Measurements from ENCODE around the gene PDRG1.

- TF ChIP-seq CTCF (IDR thresholded peaks at IDR 0.05) (no peak), POLR2A (IDR thresholded peaks at IDR 0.05) (no peak)
Observed at GRCh38 chr20:31927627-31928159, 24.2 kb downstream of the PDRG1 start.
